C4-2B (cell line): ENCODE results near the gene ELL.

Experiments
- H3K27ac ChIP-seq: fragments of 450-650 bp; 2 replicates; pipeline ENCODE4 v1.5.1; 2017
- CTCF ChIP-seq: fragments of 450-650 bp; conservative IDR thresholded peaks from 2 replicates; pipeline ENCODE4 v1.5.1; 2017; ENCODE audit warnings: mild to moderate bottlenecking
- ZFX ChIP-seq: fragments of 450-650 bp; IDR thresholded peaks from 2 replicates; pipeline ENCODE4 v1.6.1; 2017

The ELL gene

GRCh38 chr19:18495204-18495911, 26.5 kb downstream of the ELL start:
- peak overlapping the region; percentile 68 for H3K27ac ChIP-seq
- TF ChIP-seq CTCF, result no peak
- no peak for TF ChIP-seq ZFX

- no peak overlapping the region for H3K27ac ChIP-seq
- no peak for TF ChIP-seq CTCF
- no peak for TF ChIP-seq ZFX
Measured at GRCh38 chr19:18494267-18494607, 27.6 kb downstream of the ELL start.

- no peak overlapping the region for H3K27ac ChIP-seq
- no peak for TF ChIP-seq CTCF
- TF ChIP-seq ZFX, result no peak
Measured at GRCh38 chr19:18493440-18494266, 28.2 kb downstream of the ELL start.

GRCh38 chr19:18491995-18492953, 29.6 kb downstream of the ELL start:
- TF ChIP-seq CTCF, result no peak
- TF ChIP-seq ZFX, result no peak
- no peak overlapping the region for H3K27ac ChIP-seq

GRCh38 chr19:18490728-18491127, 31.1 kb downstream of the ELL start:
- TF ChIP-seq CTCF (no peak), ZFX (no peak)
- no peak overlapping the region for H3K27ac ChIP-seq

- H3K27ac ChIP-seq, result peak overlapping the region; percentile 67
- TF ChIP-seq ZFX (no peak), CTCF (no peak)
Measured at GRCh38 chr19:18489627-18490184, 32.2 kb downstream of the ELL start.
